ENCODE measurements around the gene CNTN4.
"Not testable (repeated sequence)": the region's sequence is repeated elsewhere in the genome, so short reads cannot be mapped to it uniquely, and the experiment has no call there.

Gene CNTN4

GRCh38 chr3:2523281-2523836, 424.7 kb downstream of the CNTN4 start:
- no peak for ATAC-seq

GRCh38 chr3:2525968-2526367, 427.3 kb downstream of the CNTN4 start:
- no peak for ATAC-seq

- no peak for ATAC-seq
Measured at GRCh38 chr3:2526926-2527325, 428.3 kb downstream of the CNTN4 start.

GRCh38 chr3:2527328-2527727, 428.7 kb downstream of the CNTN4 start:
- ATAC-seq = not testable (repeated sequence)

GRCh38 chr3:2534767-2535166, 436.1 kb downstream of the CNTN4 start:
- ATAC-seq = not testable (repeated sequence)

- no peak for ATAC-seq
Measured at GRCh38 chr3:2535206-2535605, 436.5 kb downstream of the CNTN4 start.

- no peak for ATAC-seq
Measured at GRCh38 chr3:2536575-2536974, 437.9 kb downstream of the CNTN4 start.

GRCh38 chr3:2540115-2540514, 441.4 kb downstream of the CNTN4 start:
- ATAC-seq = no peak

GRCh38 chr3:2543247-2543646, 444.6 kb downstream of the CNTN4 start:
- ATAC-seq = no peak

- no peak for ATAC-seq
Measured at GRCh38 chr3:2544212-2544611, 445.5 kb downstream of the CNTN4 start.

GRCh38 chr3:2544718-2545117, 446.1 kb downstream of the CNTN4 start:
- no peak for ATAC-seq

- ATAC-seq = no peak
Measured at GRCh38 chr3:2547049-2547448, 448.4 kb downstream of the CNTN4 start.

- ATAC-seq = no peak
Measured at GRCh38 chr3:2554656-2555055, 456.0 kb downstream of the CNTN4 start.

GRCh38 chr3:2558796-2559195, 460.1 kb downstream of the CNTN4 start:
- ATAC-seq = no peak

GRCh38 chr3:2567451-2567850, 468.8 kb downstream of the CNTN4 start:
- ATAC-seq = no peak

- ATAC-seq = no peak
Measured at GRCh38 chr3:2568156-2568555, 469.5 kb downstream of the CNTN4 start.

GRCh38 chr3:2568929-2569328, 470.3 kb downstream of the CNTN4 start:
- no peak for ATAC-seq

- no peak for ATAC-seq
Measured at GRCh38 chr3:2577571-2577970, 478.9 kb downstream of the CNTN4 start.

GRCh38 chr3:2578560-2578959, 479.9 kb downstream of the CNTN4 start:
- no peak for ATAC-seq

- ATAC-seq = no peak
Measured at GRCh38 chr3:2579206-2579605, 480.5 kb downstream of the CNTN4 start.

- no peak for ATAC-seq
Measured at GRCh38 chr3:2583046-2583445, 484.4 kb downstream of the CNTN4 start.

- no peak for ATAC-seq
Measured at GRCh38 chr3:2589336-2589969, 490.8 kb downstream of the CNTN4 start.

GRCh38 chr3:2595486-2595885, 496.8 kb downstream of the CNTN4 start:
- ATAC-seq = no peak

GRCh38 chr3:2597615-2598014, 498.9 kb downstream of the CNTN4 start:
- ATAC-seq = no peak

- ATAC-seq = no peak
Measured at GRCh38 chr3:2599471-2599870, 500.8 kb downstream of the CNTN4 start.

Measured in activated CD4-positive, CD25-positive, alpha-beta regulatory T cell treated with anti-CD3 and anti-CD28 coated beads, Interleukin-2, amount 50 U/mL, for 24 hours (primary cell).